Measurements from ENCODE around the gene KLHL29.

GRCh38 chr2:23376075-23376474 lies 8.9 kb upstream of the KLHL29 start:
- TF ChIP-seq CTCF (IDR thresholded peaks at IDR 0.05; ENCODE audit: insufficient read depth, low read length) (no peak), REST (IDR thresholded peaks at IDR 0.05; ENCODE audit: insufficient replicate concordance, low read depth) (no peak), GABPA (IDR thresholded peaks at IDR 0.05; ENCODE audit: low read depth) (no peak)

All from HL-60 (cell line).